ENCODE data around the gene PCID2. TPM values are rescaled to one million over a fixed set of nuclear protein-coding genes. Genes with fewer than 3 reads are reported as not detected.

PCID2 gene
- polyA plus RNA-seq, 1 donor from 2014 or later, result 81.3 TPM

- Histone ChIP-seq H3K36me3 (ENCODE audit: insufficient read depth, low read length) (no peaks in the 10 kb centered on the region), H3K4me3 (ENCODE audit: low read length) (no peak overlapping the region), H4K20me1 (ENCODE audit: insufficient read depth) (no peaks in the 10 kb centered on the region), H3K4me2 (ENCODE audit: low read length) (no peak overlapping the region), H3F3A (ENCODE audit: insufficient read depth, low read length, poor library complexity, severe bottlenecking) (no peaks in the 10 kb centered on the region), H2AFZ (ENCODE audit: low read depth, low read length) (no peak overlapping the region), H3K27ac (ENCODE audit: low read length) (no peak overlapping the region), H3K9ac (ENCODE audit: low read length) (no peak overlapping the region), H3K9me3 (ENCODE audit: low read length) (no peaks in the 10 kb centered on the region), H3K79me2 (replicated peaks; ENCODE audit: insufficient read depth, low read length) (no peaks in the 10 kb centered on the region), H3K9me2 (ENCODE audit: insufficient read depth, low read length) (no peaks in the 10 kb centered on the region), H3K27me3 (ENCODE audit: insufficient read depth, low read depth, low read length) (no peaks in the 10 kb centered on the region)
- TF ChIP-seq POLR2AphosphoS5 (IDR thresholded peaks at IDR 0.05) (no peak), MXI1 (conservative IDR thresholded peaks at IDR 0.05; ENCODE audit: poor library complexity, severe bottlenecking) (no peak), EP300 (conservative IDR thresholded peaks at IDR 0.05; ENCODE audit: poor library complexity, severe bottlenecking) (no peak), CTCF (IDR thresholded peaks at IDR 0.05; ENCODE audit: poor library complexity, severe bottlenecking) (no peak), RAD21 (conservative IDR thresholded peaks at IDR 0.05) (no peak), SMC3 (conservative IDR thresholded peaks at IDR 0.05; ENCODE audit: poor library complexity) (no peak), REST (IDR thresholded peaks at IDR 0.05; ENCODE audit: borderline replicate concordance) (no peak), TAF1 (IDR thresholded peaks at IDR 0.05; ENCODE audit: low read depth) (no peak)
These were observed 61.7 kb downstream of the PCID2 start for GRCh38 chr13:113146750-113147149.

GRCh38 chr13:113145911-113146598, 62.4 kb downstream of the PCID2 start:
- H3K4me3 ChIP-seq (ENCODE audit: low read length), result no peak overlapping the region
- no peaks in the 10 kb centered on the region for H4K20me1 ChIP-seq (ENCODE audit: insufficient read depth)
- no peak overlapping the region for H3K27ac ChIP-seq (ENCODE audit: low read length)
- H3K27me3 ChIP-seq (ENCODE audit: insufficient read depth, low read depth, low read length), result no peaks in the 10 kb centered on the region
- no peak overlapping the region for H3K9ac ChIP-seq (ENCODE audit: low read length)
- no peak for TF ChIP-seq TAF1 (IDR thresholded peaks at IDR 0.05; ENCODE audit: low read depth)
- TF ChIP-seq SMC3 (conservative IDR thresholded peaks at IDR 0.05; ENCODE audit: poor library complexity), result no peak
- TF ChIP-seq MXI1 (conservative IDR thresholded peaks at IDR 0.05; ENCODE audit: poor library complexity, severe bottlenecking), result no peak
- TF ChIP-seq REST (IDR thresholded peaks at IDR 0.05; ENCODE audit: borderline replicate concordance), result no peak
- no peak for TF ChIP-seq EP300 (conservative IDR thresholded peaks at IDR 0.05; ENCODE audit: poor library complexity, severe bottlenecking)
- TF ChIP-seq RAD21 (conservative IDR thresholded peaks at IDR 0.05), result no peak
- TF ChIP-seq CTCF (IDR thresholded peaks at IDR 0.05; ENCODE audit: poor library complexity, severe bottlenecking), result no peak
- no peaks in the 10 kb centered on the region for H3K9me2 ChIP-seq (ENCODE audit: insufficient read depth, low read length)
- no peaks in the 10 kb centered on the region for H3K79me2 ChIP-seq (replicated peaks; ENCODE audit: insufficient read depth, low read length)
- no peaks in the 10 kb centered on the region for H3K36me3 ChIP-seq (ENCODE audit: insufficient read depth, low read length)
- H3K9me3 ChIP-seq (ENCODE audit: low read length), result no peaks in the 10 kb centered on the region
- no peak overlapping the region for H2AFZ ChIP-seq (ENCODE audit: low read depth, low read length)
- H3F3A ChIP-seq (ENCODE audit: insufficient read depth, low read length, poor library complexity, severe bottlenecking), result no peaks in the 10 kb centered on the region
- no peak overlapping the region for H3K4me2 ChIP-seq (ENCODE audit: low read length)
